ENCODE results near the gene TAF4.
"Not testable (repeated sequence)": the region's sequence is repeated elsewhere in the genome, so short reads cannot be mapped to it uniquely, and the experiment has no call there.

Gene TAF4

GRCh38 chr20:62060631-62061541 is 4.8 kb downstream of the TAF4 start:
- DNase-seq (ENCODE audit: low spot score) = no peak
- H3K27ac ChIP-seq = no peak overlapping the region

DNA sequence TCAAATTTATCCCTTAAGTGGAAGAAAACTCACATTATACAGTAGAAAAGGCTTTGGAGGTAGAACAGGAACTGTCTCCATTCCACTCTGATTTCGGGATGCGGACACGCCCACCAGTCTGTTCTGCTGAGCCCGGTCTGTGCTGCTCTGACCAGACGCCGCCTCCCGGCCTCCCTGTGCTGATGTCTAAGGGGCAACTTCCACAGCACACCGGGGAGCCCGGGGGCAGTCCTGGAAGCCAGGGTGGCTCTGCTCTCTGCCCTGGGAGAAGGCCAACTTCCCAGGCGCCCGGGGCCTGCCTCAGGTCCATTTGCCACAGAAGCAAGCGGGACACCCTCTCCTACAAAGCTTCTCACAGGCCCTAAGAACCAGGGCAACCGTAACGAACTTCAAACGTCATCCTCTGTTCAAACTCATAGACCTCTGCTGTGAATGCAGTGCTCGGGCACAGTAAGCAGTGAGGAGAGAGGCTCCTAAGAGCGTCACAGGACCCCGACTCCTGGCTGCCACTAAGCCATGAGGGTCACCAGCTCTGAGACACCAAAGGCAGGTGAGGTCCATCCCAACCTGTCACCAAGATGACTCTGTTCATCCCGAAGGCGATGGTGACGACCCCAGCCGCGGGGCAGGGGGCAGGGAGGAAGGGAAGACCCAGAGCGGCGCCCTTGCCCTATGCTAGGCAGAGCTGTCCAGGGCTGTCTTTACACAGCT is 5.6 kb downstream of the TAF4 start:
- TF ChIP-seq, protein P1, sequence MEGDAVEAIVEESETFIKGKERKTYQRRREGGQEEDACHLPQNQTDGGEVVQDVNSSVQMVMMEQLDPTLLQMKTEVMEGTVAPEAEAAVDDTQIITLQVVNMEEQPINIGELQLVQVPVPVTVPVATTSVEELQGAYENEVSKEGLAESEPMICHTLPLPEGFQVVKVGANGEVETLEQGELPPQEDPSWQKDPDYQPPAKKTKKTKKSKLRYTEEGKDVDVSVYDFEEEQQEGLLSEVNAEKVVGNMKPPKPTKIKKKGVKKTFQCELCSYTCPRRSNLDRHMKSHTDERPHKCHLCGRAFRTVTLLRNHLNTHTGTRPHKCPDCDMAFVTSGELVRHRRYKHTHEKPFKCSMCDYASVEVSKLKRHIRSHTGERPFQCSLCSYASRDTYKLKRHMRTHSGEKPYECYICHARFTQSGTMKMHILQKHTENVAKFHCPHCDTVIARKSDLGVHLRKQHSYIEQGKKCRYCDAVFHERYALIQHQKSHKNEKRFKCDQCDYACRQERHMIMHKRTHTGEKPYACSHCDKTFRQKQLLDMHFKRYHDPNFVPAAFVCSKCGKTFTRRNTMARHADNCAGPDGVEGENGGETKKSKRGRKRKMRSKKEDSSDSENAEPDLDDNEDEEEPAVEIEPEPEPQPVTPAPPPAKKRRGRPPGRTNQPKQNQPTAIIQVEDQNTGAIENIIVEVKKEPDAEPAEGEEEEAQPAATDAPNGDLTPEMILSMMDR (IDR thresholded peaks at IDR 0.05) = no peak
- Histone ChIP-seq H3K4me3 (no peak overlapping the region), H3K27ac (no peak overlapping the region)
- no peak for DNase-seq (ENCODE audit: low spot score)

More at GRCh38 chr20:62060631-62061541, 4.8 kb downstream of the TAF4 start:
- TF ChIP-seq, protein P1 (IDR thresholded peaks at IDR 0.05) = no peak
- H3K4me3 ChIP-seq = no peak overlapping the region

GRCh38 chr20:62059401-62059800 is 6.3 kb downstream of the TAF4 start:
- no peak for DNase-seq (ENCODE audit: low spot score)
- no peak overlapping the region for H3K4me3 ChIP-seq
- no peak overlapping the region for H3K27ac ChIP-seq
- TF ChIP-seq, protein P1 (IDR thresholded peaks at IDR 0.05) = no peak

GRCh38 chr20:62058941-62059340 is 6.7 kb downstream of the TAF4 start:
- TF ChIP-seq, protein P1 (IDR thresholded peaks at IDR 0.05) = no peak
- no peak overlapping the region for H3K4me3 ChIP-seq
- DNase-seq (ENCODE audit: low spot score) = no peak
- no peak overlapping the region for H3K27ac ChIP-seq

DNA sequence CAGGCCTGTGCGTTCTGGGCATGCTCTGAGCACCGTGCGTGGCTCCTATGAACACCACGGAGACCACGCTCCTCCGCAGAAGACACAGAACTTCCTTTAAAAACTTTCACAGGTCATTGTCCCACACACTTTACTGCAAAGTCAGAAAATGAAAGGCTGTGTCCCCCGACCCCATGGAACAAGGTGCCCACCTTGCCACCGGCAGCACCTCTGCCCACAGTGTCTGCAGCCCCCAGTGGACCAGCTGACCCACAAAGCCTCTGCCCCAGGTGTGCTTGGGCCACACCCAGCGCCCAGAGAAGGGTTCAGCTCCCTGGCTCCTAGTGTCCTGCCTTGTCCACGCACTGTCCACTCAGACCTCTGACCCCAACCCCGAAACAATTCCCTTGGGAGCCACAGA is 8.7 kb downstream of the TAF4 start:
- TF ChIP-seq, protein P1 (IDR thresholded peaks at IDR 0.05) = no peak
- no peak overlapping the region for H3K27ac ChIP-seq
- H3K4me3 ChIP-seq = no peak overlapping the region
- DNase-seq (ENCODE audit: low spot score) = no peak

DNA sequence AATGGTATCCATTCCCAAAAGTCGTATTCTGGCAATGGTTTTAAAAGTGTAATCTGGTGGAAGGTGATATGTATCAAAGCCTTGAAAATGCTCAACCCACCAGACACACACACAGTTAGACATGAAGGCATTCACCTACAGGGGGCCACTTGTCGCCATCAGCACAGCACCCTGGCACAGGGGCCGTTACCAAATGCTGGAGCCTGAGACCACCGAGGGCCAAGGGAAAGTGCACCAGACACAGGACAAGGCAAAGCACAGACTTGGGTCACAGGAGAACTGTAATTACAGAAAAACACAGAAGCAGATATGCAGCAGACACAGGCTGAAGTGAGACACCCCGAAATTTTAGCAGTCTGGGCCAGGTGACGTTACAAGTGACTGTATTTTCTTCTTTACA is 9.3 kb downstream of the TAF4 start:
- no peak overlapping the region for H3K27ac ChIP-seq
- TF ChIP-seq, protein P1 (IDR thresholded peaks at IDR 0.05) = no peak
- H3K4me3 ChIP-seq = no peak overlapping the region
- DNase-seq (ENCODE audit: low spot score) = no peak

DNA sequence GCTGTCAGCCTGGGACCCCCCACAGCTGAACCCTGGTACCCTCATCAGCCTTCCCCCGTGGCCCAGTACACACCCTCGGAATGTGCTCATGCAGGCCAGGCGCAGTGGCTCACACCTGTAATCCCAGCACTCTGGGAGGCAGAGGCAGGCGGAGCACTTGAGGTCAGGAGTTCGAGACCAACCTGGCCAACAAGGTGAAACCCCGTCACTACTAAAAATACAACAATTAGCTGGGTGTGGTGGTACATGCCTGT is 9.9 kb downstream of the TAF4 start:
- not testable (repeated sequence) for H3K4me3 ChIP-seq; DNase-seq (ENCODE audit: low spot score); H3K27ac ChIP-seq

Data from coronary artery (tissue), 2 donors.